Upper lobe of right lung (tissue), 1 donor: ENCODE measurements around the gene RBM28. TPM values are rescaled to one million over a fixed set of nuclear protein-coding genes. Genes with fewer than 3 reads are reported as not detected.

Experiments
- ATAC-seq: fragments of 200-7000 bp; cut with Tn5 transposase; one replicate; pipeline ENCODE4 v1.9.1; 2020; ENCODE audit warnings: mild to moderate bottlenecking, moderate library complexity
- DNase-seq: peaks from one replicate; pipeline ENCODE4 v3.0.0-alpha.2; 2020
- H3K27ac ChIP-seq: fragments of 200-600 bp; one replicate; pipeline ENCODE4 v1.8.0; 2022
- H3K27me3 ChIP-seq: fragments of 200-600 bp; one replicate; pipeline ENCODE4 v1.8.0; 2022; ENCODE audit warnings: mild to moderate bottlenecking
- H3K36me3 ChIP-seq: fragments of 200-600 bp; one replicate; pipeline ENCODE4 v1.8.0; 2022
- H3K4me1 ChIP-seq: fragments of 200-600 bp; one replicate; pipeline ENCODE4 v1.8.0; 2022
- H3K4me3 ChIP-seq: fragments of 200-600 bp; one replicate; pipeline ENCODE4 v1.8.0; 2022; ENCODE audit warnings: mild to moderate bottlenecking
- H3K9me3 ChIP-seq: fragments of 200-600 bp; one replicate; pipeline ENCODE4 v1.8.0; 2022
- intact Hi-C: fragments of 100-400 bp; cut with DNase I; formaldehyde crosslinking; loops from one replicate; pipeline ENCODE4 v1.11.0; 2022
- total RNA-seq: library from RNA; stranded (reverse); fragmentation: NEBNext Ultra II Directional; extraction: Animal tissue kit (Norgen Biotek cat#: 25700); gene quantifications from one replicate; pipeline ENCODE4 v1.2.1, GENCODE V29; 2021
- TF ChIP-seq, protein P1 (sequence below): fragments of 200-600 bp; IDR thresholded peaks from one replicate; pipeline ENCODE4 v1.8.0; 2022; ENCODE audit warnings: antibody characterized with exemption
- donor health status: DM: no; HTN: yes; CAD: no; lungs with severe emphysema.

Gene RBM28
- total RNA-seq, 1 donor from 2014 or later, result 28.3 TPM

DNA sequence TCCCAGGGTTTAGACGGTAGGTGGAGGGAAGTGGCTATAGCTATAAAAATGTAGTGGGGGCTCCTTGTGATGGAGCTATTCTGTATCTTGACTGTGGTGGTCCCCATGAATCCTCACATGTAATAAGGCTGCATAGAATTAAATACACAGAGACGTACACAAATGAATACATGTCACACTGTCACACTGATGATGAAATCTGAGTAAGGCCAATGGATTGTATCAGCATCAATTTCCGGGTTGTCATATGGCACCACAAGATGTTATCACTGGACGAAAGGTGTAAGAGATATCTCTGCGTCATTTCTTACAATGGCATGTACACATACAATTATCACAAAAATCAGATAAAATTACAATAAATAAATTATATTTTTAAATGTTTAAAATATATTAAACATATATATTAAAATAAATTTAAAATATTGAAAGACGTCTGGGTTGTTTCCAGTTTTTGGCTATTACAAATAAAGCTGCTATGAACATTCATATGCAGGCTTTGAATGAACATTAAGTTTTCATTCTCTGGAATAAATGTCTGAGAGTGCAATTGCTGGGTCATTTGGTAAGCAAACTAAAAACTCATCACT is 64.5 kb downstream of the RBM28 start:
- no peak for DNase-seq
- TF ChIP-seq, protein P1, sequence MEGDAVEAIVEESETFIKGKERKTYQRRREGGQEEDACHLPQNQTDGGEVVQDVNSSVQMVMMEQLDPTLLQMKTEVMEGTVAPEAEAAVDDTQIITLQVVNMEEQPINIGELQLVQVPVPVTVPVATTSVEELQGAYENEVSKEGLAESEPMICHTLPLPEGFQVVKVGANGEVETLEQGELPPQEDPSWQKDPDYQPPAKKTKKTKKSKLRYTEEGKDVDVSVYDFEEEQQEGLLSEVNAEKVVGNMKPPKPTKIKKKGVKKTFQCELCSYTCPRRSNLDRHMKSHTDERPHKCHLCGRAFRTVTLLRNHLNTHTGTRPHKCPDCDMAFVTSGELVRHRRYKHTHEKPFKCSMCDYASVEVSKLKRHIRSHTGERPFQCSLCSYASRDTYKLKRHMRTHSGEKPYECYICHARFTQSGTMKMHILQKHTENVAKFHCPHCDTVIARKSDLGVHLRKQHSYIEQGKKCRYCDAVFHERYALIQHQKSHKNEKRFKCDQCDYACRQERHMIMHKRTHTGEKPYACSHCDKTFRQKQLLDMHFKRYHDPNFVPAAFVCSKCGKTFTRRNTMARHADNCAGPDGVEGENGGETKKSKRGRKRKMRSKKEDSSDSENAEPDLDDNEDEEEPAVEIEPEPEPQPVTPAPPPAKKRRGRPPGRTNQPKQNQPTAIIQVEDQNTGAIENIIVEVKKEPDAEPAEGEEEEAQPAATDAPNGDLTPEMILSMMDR, result no peak
- Histone ChIP-seq H3K27me3 (no peaks in the 10 kb centered on the region), H3K36me3 (no peaks in the 10 kb centered on the region), H3K9me3 (peaks cover 8% of the 10 kb centered on the region), H3K27ac (no peak overlapping the region), H3K4me3 (no peak overlapping the region), H3K4me1 (no peaks in the 10 kb centered on the region)
- intact Hi-C loops, result no loop called here
- no peak for ATAC-seq

DNA sequence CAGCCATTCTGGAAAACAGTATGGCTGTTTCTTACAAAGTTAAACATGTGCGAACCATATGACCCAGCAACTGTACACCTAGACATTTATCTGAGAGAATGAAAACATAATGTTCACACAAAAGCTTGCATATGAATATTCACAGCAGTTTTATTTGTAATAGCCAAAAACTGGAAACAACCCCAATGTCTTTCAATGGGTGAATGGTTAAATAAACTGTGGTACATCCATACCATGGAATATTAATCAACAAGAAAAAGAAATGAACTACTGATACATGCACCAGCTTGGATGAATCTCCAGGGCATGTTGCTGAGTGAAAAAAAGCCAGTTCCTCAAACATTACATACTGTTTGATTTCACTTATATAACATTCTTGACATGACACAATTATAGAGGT is 65.3 kb downstream of the RBM28 start:
- Histone ChIP-seq H3K9me3 (peaks cover 8% of the 10 kb centered on the region), H3K27ac (no peak overlapping the region), H3K36me3 (no peaks in the 10 kb centered on the region), H3K4me1 (no peaks in the 10 kb centered on the region), H3K27me3 (no peaks in the 10 kb centered on the region), H3K4me3 (no peak overlapping the region)
- no peak for DNase-seq
- ATAC-seq, result no peak
- TF ChIP-seq, protein P1, result no peak
- intact Hi-C loops, result no loop called here

DNA sequence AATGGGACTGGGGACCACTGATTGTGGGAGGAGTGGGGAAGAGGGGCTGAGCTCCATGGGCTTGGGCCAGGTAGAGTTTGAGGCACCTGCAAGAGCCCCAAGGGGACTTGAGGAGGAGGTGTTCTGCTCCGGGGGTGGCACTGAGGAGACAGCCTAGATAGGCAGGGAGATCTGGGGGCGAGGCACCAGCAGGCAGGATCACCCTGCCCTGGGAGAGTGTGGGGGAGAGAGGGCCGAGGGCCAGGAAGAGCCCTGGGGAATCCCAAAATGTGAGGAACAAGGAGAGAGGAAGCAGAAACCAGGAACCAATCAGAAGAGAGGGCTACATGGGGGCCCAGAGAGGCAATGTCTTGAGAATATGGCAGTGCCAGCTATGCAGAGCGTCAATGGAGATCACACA is 68.0 kb downstream of the RBM28 start:
- Histone ChIP-seq H3K36me3 (no peaks in the 10 kb centered on the region), H3K27ac (no peak overlapping the region), H3K27me3 (peaks cover 14% of the 10 kb centered on the region), H3K4me1 (peaks cover 7% of the 10 kb centered on the region), H3K9me3 (peaks cover 7% of the 10 kb centered on the region), H3K4me3 (no peak overlapping the region)
- TF ChIP-seq, protein P1, result no peak
- peak; percentile 10 for ATAC-seq
- intact Hi-C loops, result no loop called here
- DNase-seq, result peak; percentile 27

DNA sequence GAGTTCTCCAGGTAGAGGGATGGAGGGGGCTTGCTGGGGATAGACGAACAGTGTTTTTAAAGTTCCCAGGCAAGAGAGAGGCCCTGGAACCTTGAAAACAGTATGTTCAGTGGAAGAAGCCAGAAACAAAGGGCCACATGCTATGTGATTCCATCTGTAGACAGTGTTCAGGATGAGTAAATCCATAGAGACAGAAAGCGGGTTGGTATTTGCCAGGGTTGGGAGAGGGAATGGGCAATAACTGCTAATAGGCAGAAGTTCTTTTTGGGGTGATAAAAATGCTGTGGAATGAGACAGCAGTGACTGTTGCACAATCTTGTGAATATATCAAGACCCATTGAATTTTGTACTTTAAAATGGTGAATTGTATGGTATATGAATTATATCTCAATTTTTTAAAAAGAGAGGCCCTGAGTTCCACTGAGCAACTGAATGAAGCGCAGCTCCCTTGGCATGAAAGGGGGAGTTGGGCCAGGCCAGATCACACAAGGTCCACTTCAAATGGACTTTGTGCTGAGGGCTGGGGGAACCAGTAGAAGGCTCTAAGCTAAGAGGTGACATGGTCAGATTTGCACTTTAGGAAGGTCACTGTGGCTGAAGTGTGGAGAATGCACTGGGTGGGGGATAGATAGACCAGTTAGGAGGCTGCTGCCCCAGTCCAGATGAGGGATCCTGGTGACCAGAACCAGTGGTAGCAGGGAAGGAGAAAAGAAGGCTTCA is 68.7 kb downstream of the RBM28 start:
- Histone ChIP-seq H3K9me3 (peaks cover under 1% of the 10 kb centered on the region), H3K27ac (no peak overlapping the region), H3K36me3 (no peaks in the 10 kb centered on the region), H3K27me3 (peaks cover 17% of the 10 kb centered on the region), H3K4me1 (peaks cover 7% of the 10 kb centered on the region), H3K4me3 (no peak overlapping the region)
- TF ChIP-seq, protein P1, result no peak
- intact Hi-C loops, result no loop called here
- DNase-seq, result peak; percentile 4
- no peak for ATAC-seq

DNA sequence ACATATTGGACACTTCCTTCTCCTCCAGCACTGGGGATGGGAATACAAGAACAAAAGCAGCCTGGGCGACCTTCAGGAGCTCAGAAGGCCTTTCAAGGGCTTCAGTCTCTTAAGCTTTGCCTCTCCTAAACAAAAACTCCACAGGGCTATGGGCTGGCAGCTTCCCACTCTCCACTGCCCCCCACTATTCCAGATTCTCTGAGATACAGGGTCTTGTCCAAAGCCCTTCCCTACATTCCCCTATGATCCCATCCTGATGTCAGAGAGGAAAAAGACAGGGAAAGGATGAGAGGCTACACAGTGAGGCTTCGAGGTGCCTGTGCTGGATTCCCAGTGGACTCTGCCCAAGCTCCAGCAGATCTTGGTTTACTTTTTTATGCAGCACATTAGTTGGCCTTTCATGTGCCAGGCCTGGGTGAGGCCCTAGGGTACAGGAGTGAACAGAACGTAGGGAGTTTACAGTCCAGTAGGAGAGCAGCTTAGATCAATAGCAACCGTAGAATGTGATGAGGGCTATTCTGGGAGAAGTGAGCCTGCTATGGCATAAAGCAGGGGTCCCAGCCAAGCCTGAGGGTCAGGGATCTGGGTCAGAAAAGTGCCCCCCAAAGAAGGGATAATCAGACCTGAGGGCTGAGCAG is 69.3 kb downstream of the RBM28 start:
- Histone ChIP-seq H3K27ac (no peak overlapping the region), H3K4me1 (peaks cover 7% of the 10 kb centered on the region), H3K27me3 (peaks cover 22% of the 10 kb centered on the region), H3K36me3 (no peaks in the 10 kb centered on the region), H3K9me3 (no peaks in the 10 kb centered on the region), H3K4me3 (no peak overlapping the region)
- TF ChIP-seq, protein P1, result no peak
- ATAC-seq, result no peak
- DNase-seq, result peak; percentile 15
- intact Hi-C loops, result no loop called here
